ENCODE measurements around the gene ZBTB39. TPM values are rescaled to one million over a fixed set of nuclear protein-coding genes. Genes with fewer than 3 reads are reported as not detected.
A peak's percentile ranks its signal among the peaks of the same experiment; 100 is the strongest.
"Not testable (repeated sequence)": the region's sequence is repeated elsewhere in the genome, so short reads cannot be mapped to it uniquely, and the experiment has no call there.

ZBTB39 gene
- total RNA-seq, 1 experiment from 2014 or later: 4.9 TPM

DNA sequence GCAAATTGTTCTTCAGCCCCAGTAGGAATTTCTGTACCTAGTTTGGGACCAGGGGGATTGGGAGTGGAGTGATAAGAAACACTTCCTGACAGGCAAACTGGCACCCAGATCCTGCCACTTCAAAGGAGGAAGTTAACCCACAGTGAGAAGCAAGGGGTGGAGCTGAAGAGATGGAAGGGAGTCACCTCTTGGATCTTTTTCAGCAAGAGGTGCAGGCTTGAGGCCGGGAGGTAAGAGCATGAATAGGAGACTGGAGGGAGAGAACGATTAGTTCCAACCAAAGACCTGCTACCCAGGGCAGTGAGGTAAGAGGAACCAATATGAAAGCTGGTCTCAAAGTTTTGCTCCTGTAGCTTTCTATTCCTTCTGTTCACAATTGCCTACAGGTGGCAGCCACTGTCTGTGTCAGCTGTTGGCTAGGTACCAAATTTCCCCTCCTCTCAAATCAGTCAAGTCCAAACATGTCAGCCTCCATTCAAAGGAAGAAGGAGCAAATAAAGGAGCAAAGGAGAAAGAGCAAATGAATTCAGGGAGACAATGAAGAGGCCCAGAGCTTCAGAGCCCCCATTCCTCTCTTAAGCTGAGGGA lies 24.9 kb upstream of the ZBTB39 start:
- no peak for DNase-seq (ENCODE audit: low read depth)

- DNase-seq (ENCODE audit: low read depth): no peak
These were observed 23.1 kb upstream of the ZBTB39 start for GRCh38 chr12:57029457-57029856.

- no peak for DNase-seq (ENCODE audit: low read depth)
These were observed 21.4 kb upstream of the ZBTB39 start for GRCh38 chr12:57027805-57028153.

DNA sequence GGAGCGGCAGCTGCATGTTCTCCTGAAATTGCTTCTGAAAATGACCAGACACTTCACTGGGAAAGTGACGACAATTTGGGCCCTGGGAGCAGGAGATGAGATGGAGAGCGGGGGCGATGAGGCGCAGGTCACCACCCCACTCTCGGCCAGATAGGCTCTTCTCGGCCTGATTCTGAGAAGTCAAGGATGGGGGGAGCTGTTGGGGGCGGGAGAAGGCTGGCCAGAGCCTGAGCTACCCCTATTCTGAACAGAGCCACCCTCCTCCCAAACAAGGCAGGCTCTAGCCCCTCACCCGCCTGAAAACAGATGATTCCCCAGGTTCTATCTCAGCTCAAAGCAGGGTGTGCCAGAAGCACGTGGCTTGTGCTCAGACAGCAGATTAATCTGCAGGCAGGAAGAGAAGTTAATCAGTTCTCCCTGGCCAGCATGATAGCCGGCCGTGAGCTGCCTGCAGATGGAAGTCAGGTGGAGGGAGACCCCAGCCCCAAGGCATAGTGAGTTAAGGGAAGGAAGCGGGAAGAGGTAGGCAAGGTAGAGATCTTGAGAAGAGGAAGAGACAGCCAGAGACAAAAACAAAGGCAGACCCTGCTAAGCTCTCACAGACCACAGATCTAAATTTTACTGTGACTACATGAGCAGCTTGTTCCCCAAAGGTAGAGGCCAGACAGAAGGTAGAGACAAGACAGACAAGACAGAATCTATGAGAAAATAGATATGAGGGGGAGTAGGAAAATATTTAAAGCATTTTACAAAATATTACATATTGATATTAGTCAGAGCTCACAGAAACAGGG lies 20.9 kb upstream of the ZBTB39 start:
- DNase-seq (ENCODE audit: low read depth): no peak

DNA sequence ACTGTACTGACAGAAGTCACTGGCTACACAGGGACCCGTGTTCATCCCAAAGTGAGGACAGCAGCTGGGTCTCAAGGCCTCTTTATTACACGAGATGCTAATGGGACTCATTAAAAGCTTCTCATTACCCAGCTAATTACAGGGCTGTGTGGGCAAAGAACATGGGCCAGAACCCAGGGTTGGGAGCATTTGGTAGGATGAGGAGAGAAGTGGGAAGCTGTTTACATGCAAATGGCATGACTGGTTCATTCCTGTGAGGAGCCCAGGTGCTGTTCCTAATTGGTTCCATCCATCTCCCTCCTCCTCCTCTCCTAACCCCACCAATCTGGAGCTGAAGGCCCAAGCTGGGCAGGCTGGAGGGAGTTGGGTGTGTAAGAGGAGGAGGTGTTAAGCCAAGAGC lies 18.9 kb upstream of the ZBTB39 start:
- DNase-seq (ENCODE audit: low read depth): no peak

DNA sequence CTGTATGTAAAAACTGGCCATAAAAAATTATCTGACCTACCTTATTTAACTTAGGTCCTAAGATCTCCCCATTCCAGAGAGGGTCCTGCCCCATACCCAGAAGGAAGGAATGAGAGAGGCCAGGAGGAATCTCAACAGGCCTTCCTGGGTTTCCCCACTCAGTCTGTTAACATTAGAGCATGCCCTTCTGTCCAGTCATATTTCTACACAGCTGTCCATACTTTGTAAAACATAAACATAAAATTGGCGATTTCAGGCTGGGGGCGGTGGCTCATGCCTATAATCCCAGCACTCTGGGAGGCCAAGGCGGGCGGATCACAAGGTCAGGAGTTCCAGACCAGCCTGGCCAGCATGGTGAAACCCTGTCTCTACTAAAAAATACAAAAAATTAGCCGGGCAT lies 16.0 kb upstream of the ZBTB39 start:
- DNase-seq (ENCODE audit: low read depth): not testable (repeated sequence)

GRCh38 chr12:57019983-57020719 lies 13.8 kb upstream of the ZBTB39 start:
- DNase-seq (ENCODE audit: low read depth): no peak

GRCh38 chr12:57018906-57019305 lies 12.6 kb upstream of the ZBTB39 start:
- DNase-seq (ENCODE audit: low read depth): peak; percentile 50

DNA sequence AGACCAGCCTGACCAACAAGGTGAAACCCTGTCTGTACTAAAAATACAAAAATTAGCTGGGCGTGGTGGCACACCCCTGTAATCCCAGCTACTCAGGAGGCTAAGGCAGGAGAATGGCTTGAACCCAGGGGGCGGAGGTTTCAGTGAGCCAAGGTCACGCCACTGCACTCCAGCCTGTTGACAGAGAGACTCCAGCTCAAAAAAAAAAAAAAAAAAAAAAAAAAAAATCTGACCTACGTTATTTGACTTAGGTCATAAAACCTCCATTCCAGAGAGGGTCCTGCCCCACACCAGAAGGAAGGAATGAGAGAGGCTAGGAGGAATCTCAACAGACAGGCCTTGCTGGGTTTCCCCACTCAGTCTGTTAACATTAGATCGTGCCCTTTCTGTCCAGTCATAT lies 12.0 kb upstream of the ZBTB39 start:
- not testable (repeated sequence) for DNase-seq (ENCODE audit: low read depth)

DNA sequence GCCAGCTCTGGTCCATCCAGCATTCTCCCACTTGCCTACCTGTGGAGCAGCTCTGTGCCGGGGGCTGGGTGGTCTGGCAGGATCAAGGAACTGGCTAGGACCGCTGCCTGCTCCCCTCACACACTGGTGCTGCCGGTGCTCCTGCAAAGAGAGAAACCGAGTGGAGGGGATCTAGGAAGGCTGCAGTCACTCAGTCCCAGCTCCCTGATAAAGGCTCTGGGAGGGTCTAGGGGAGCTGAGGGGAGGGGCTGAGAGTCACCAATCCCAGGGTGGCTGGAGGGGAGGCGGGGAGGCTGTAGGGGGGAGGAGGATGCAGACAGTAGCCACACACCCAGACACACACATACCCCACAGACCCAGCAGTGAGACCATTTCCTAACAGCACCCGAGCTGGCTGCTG lies 10.0 kb upstream of the ZBTB39 start, which contains the start of gene TAC3:
Gene TAC3, minus strand, starts transcription at position 182 of the 400 bp plus-strand sequence. CDS start 732 bp downstream, outside the sequence.
- DNase-seq (ENCODE audit: low read depth): no peak

DNA sequence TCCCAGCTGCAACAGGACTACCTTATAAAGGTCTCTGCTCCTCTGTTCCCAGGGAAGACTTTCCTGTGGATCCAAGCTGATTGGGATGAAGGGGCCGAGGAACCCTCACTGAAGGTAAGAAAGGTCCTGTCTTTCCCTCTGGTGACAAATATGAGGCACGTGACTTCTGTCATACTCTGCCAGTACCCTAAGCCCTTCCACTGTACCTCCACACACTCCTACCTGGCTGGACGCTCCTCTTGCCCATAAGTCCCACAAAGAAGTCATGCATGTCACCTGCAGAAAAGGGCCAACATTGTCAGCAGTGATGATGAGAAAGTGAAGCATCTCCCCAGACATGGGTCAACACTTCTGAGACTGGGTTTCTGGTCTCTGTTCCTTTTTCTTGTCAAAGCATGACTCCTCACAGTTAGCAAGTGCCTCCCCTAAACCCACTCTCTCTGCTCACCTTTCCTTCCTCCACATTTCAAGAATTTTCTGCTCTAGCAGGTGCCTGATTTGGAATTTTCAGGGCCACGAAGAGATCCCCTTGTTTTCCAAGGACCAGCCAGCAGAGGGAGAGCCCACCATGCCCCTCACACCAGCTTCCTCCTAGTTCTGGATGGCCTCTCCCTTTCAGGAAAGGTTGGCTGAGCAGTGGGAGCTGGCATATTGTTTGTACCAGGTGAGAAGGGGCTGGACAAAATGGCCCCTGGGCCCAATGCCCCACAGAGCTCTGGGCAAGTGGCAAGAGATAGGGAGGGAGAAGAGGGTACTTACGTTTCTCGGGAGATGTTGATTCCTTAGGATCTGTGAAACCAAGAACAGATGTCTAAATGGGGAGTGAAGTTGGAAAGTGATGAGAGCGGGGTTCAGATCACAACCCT lies 6.5 kb upstream of the ZBTB39 start:
- DNase-seq (ENCODE audit: low read depth): no peak

- DNase-seq (ENCODE audit: low read depth): no peak
These were observed 5.4 kb upstream of the ZBTB39 start for GRCh38 chr12:57011438-57012424.

GRCh38 chr12:57010627-57011247 lies 4.4 kb upstream of the ZBTB39 start:
- no peak for DNase-seq (ENCODE audit: low read depth)

DNA sequence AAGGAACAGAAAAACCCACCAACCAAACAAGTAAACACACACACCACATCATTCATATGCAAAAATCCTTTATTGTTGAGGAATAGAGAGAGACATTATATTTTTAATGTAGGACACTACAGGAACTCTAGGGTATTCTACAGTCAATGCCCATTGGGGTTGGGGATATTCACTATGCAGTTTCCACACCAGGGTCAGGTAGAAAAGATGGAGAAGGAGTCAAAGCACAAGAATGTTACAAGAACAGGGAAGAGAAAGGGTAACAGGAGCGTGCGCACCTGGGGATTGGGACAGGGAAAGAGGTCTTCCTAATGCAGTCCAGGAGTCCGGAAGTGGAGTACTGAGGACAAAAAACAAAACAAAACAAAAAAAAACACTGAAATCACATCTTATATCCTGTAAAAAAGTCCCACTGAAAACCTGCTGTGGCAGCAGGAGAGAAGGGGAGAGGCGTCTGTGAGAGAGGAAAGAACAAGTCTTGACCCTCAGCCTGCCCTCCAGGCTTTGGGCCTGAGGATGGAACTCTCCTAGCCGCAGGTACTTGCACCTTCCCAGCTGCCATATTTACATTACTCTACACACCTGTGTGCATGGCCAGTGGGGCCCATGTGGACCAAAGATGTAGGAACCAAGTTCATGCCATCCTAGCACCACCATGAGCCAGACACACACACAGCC lies 3.7 kb upstream of the ZBTB39 start:
- no peak for DNase-seq (ENCODE audit: low read depth)

GRCh38 chr12:57008178-57008577 lies 1.8 kb upstream of the ZBTB39 start:
- DNase-seq (ENCODE audit: low read depth): peak; percentile 73

GRCh38 chr12:57006809-57007475 lies 596 bp upstream of the ZBTB39 start:
- DNase-seq (ENCODE audit: low read depth): no peak

- DNase-seq (ENCODE audit: low read depth): no peak
These were observed 1.7 kb downstream of the ZBTB39 start for GRCh38 chr12:57004651-57005050.

- no peak for DNase-seq (ENCODE audit: low read depth)
These were observed 3.0 kb downstream of the ZBTB39 start for GRCh38 chr12:57003395-57003794.

GRCh38 chr12:57001448-57001906 lies 4.9 kb downstream of the ZBTB39 start:
- peak; percentile 53 for DNase-seq (ENCODE audit: low read depth)

All from LHCN-M2 (cell line).